Astrocyte (in vitro differentiated cells and primary cell): ENCODE results near the gene SLC22A14.

Source experiments
- CTCF ChIP-seq: IDR thresholded peaks from 2 replicates; pipeline ENCODE4 v1.5.1; 2011; ENCODE audit warnings: low read depth, mild to moderate bottlenecking, inconsistent platforms, low read length, moderate library complexity; ENCODE audit not compliant: insufficient read depth
- EZH2 ChIP-seq: IDR thresholded peaks from 2 replicates; pipeline ENCODE4 v1.6.1; 2012; ENCODE audit warnings: mild to moderate bottlenecking, low read length, inconsistent platforms; ENCODE audit not compliant: insufficient read depth

GRCh38 chr3:38311476-38311875 lies 29.4 kb downstream of the SLC22A14 start:
- no peak for TF ChIP-seq CTCF
- no peak for TF ChIP-seq EZH2
